ENCODE results near the gene CCDC8. TPM values are rescaled to one million over a fixed set of nuclear protein-coding genes. Genes with fewer than 3 reads are reported as not detected.
A peak's percentile ranks its signal among the peaks of the same experiment; 100 is the strongest.

The CCDC8 gene
- 1 to 10 TPM; 1.7 to 4.4 (median 2.6) TPM for total RNA-seq
- 1 to 10 TPM in 2 of 3 donors, under 1 TPM in 1; 0.46 to 1.2 (median 1.1) TPM for polyA plus RNA-seq
- long read RNA-seq, donor 1, transcript CCDC8-201 (1 exons, 3,186 nt): major isoform, 53 of 53 reads
- long read RNA-seq, donor 1, partial matches to known transcripts: 0 of 53 reads
- long read RNA-seq, donor 1, other reads (novel, unspliced or antisense): 0 of 53 reads
- long read RNA-seq, donor 2, transcript CCDC8-201 (1 exons, 3,186 nt): major isoform, 41 of 41 reads
- long read RNA-seq, donor 2, partial matches to known transcripts: 0 of 41 reads
- long read RNA-seq, donor 2, other reads (novel, unspliced or antisense): 0 of 41 reads

GRCh38 chr19:46413262-46414031, at the start of gene CCDC8:
Gene CCDC8, minus strand, starts transcription at chr19:46413564. Its CDS starts 754 bp downstream, at chr19:46412810.
- Histone ChIP-seq H3K36me3 (no peaks in the 10 kb centered on the region), H3K9me3 (no peaks in the 10 kb centered on the region), H3K27ac (peak within 1 kb of the TSS in 5 of 8 donors; percentile 6 to 51 (median 43)), H3K4me1 (peaks cover 3 to 50% (median 26%) of the 10 kb centered on the region in 6 donors), H3K27me3 (replicated peaks in 1 of 7) (peaks cover 0 to 90% (median 41%) of the 10 kb centered on the region in 7 donors), H3K4me3 (peak within 1 kb of the TSS; percentile 15 to 61 (median 28))
- peak; percentile 15 to 81 (median 81) for TF ChIP-seq POLR2AphosphoS5 (IDR thresholded peaks at IDR 0.05)
- no peak for TF ChIP-seq CTCF (IDR thresholded peaks at IDR 0.05 in 8 of 11, conservative IDR thresholded peaks at IDR 0.05 in 3 of 11)
- intact Hi-C loops (cut with DNase I; ENCODE audit: low total_unique reads): no loop called here
- DNase-seq: no peak
- WGBS, 5 donors: 16 to 35% (median 17%) methylated on average over 24 to 46 of the region's 46 CpGs

GRCh38 chr19:46461537-46461936, 48.2 kb upstream of the CCDC8 start:
- Histone ChIP-seq H3K4me1 (peaks cover 0 to under 1% (median 0%) of the 10 kb centered on the region in 6 donors), H3K4me3 (no peak overlapping the region), H3K27me3 (replicated peaks in 1 of 7) (peaks cover 0 to 48% (median 0%) of the 10 kb centered on the region in 7 donors), H3K36me3 (no peaks in the 10 kb centered on the region), H3K9me3 (no peaks in the 10 kb centered on the region), H3K27ac (no peak overlapping the region)
- no peak for DNase-seq
- intact Hi-C loops (cut with DNase I; ENCODE audit: low total_unique reads): no loop called here
- no peak for TF ChIP-seq POLR2A (IDR thresholded peaks at IDR 0.05)
- WGBS, 5 donors: 86 to 98% (median 88%) methylated on average over 2 of the region's 2 CpGs

- Histone ChIP-seq H3K27me3 (replicated peaks in 1 of 7) (peaks cover 0 to 52% (median 0%) of the 10 kb centered on the region in 7 donors), H3K36me3 (no peaks in the 10 kb centered on the region), H3K4me1 (no peaks in the 10 kb centered on the region), H3K9me3 (no peaks in the 10 kb centered on the region), H3K27ac (no peak overlapping the region), H3K4me3 (no peak overlapping the region)
- DNase-seq: no peak
- intact Hi-C loops (cut with DNase I; ENCODE audit: low total_unique reads): no loop called here
- TF ChIP-seq CTCF (IDR thresholded peaks at IDR 0.05 in 8 of 11, conservative IDR thresholded peaks at IDR 0.05 in 3 of 11) (no peak), POLR2A (IDR thresholded peaks at IDR 0.05) (no peak), POLR2AphosphoS5 (IDR thresholded peaks at IDR 0.05) (no peak)
- 72 to 95% (median 91%) methylated on average over 1 of the region's 1 CpG for WGBS, 5 donors
Measured at GRCh38 chr19:46460981-46461380, 47.6 kb upstream of the CCDC8 start.

- H3K36me3 ChIP-seq: no peaks in the 10 kb centered on the region
- 60 to 97% (median 70%) methylated on average over 2 of the region's 2 CpGs for WGBS, 5 donors
- intact Hi-C loops (cut with DNase I; ENCODE audit: low total_unique reads): no loop called here
- no peaks in the 10 kb centered on the region for H3K4me1 ChIP-seq
- peaks cover 0 to 55% (median 0%) of the 10 kb centered on the region in 7 donors for H3K27me3 ChIP-seq (replicated peaks in 1 of 7)
- TF ChIP-seq POLR2A (IDR thresholded peaks at IDR 0.05) (no peak), POLR2AphosphoS5 (IDR thresholded peaks at IDR 0.05) (no peak), CTCF (IDR thresholded peaks at IDR 0.05 in 8 of 11, conservative IDR thresholded peaks at IDR 0.05 in 3 of 11) (no peak)
- H3K27ac ChIP-seq: no peak overlapping the region
- no peaks in the 10 kb centered on the region for H3K9me3 ChIP-seq
- H3K4me3 ChIP-seq: no peak overlapping the region
- no peak for DNase-seq
Measured at GRCh38 chr19:46460055-46460454, 46.7 kb upstream of the CCDC8 start.
